Coronary artery (tissue), 2 donors: ENCODE results near the gene CNGA3.

Experiments
- DNase-seq: peaks from one replicate; pipeline ENCODE4 v3.0.0-alpha.2; 2017; ENCODE audit warnings: low spot score
- H3K27ac ChIP-seq, 2 donors: fragments of 200-600 bp; sonication (generic); one replicate each; pipeline ENCODE4 v1.5.1; 2016 to 2019
- H3K4me3 ChIP-seq: fragments of 200-600 bp; sonication (generic); 2 replicates; pipeline ENCODE4 v1.5.1; 2016; ENCODE audit warnings: mild to moderate bottlenecking, moderate library complexity
- TF ChIP-seq, protein P1 (sequence below): fragments of 200-600 bp; sonication (generic); IDR thresholded peaks from one replicate; pipeline ENCODE4 v1.5.1; 2019; ENCODE audit warnings: antibody characterized with exemption

CNGA3 gene

DNA sequence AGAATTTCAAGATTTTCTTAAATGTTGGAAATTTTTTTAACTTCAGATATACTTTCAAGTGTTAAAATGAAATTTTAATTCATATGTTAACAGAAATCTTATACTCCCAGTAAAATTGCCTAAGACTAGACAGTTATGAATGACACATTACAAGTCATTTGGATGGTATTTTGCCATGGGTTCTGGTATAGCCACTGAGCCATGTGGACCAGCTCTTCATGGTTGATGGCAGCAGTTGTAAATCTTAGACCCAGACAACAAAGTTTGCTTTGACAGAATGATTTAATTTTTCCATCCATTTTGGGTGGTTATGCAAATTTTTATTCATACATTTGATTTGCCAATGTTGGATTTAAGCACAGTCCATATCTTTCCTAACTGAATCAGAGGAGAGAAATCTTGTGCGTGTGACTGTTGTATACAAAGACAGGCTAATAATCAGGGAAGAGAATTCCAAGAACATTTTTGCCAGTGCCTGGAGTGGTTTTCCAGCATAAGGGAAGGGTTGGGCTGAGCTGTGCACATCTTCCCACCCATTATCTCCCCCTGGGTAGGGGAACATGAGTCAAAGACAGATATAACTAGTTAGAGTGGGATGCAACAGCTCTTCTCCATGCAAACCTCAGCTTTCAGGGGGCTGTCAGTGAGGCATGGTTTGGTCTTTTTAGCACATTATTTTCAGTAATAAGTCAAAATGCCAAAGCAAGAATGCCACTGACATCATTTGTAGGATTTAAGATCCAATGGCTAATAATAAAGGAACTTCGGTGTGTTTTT, 70.3 kb downstream of the CNGA3 start:
- TF ChIP-seq, protein P1, sequence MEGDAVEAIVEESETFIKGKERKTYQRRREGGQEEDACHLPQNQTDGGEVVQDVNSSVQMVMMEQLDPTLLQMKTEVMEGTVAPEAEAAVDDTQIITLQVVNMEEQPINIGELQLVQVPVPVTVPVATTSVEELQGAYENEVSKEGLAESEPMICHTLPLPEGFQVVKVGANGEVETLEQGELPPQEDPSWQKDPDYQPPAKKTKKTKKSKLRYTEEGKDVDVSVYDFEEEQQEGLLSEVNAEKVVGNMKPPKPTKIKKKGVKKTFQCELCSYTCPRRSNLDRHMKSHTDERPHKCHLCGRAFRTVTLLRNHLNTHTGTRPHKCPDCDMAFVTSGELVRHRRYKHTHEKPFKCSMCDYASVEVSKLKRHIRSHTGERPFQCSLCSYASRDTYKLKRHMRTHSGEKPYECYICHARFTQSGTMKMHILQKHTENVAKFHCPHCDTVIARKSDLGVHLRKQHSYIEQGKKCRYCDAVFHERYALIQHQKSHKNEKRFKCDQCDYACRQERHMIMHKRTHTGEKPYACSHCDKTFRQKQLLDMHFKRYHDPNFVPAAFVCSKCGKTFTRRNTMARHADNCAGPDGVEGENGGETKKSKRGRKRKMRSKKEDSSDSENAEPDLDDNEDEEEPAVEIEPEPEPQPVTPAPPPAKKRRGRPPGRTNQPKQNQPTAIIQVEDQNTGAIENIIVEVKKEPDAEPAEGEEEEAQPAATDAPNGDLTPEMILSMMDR: no peak
- no peak overlapping the region for H3K27ac ChIP-seq
- DNase-seq: no peak
- no peak overlapping the region for H3K4me3 ChIP-seq

DNA sequence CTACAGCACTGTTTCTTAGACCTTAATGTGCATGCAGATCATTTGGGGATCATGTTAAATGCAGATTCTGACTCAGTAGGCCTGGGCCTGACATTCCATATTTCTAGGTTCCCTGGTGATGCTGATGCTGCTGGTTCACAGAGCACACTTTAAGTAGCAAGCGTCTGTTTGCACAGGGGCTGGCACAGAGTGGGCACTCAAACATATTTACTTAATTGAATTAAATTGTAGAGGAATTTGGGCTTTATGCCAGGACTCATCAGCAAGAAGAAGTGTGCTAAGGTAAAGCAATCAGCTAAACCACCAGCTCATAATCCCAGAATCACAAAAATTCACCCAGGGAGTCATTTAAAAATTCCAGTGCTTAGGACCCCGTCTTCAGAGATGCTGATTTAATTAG, 73.3 kb downstream of the CNGA3 start:
- no peak for DNase-seq
- Histone ChIP-seq H3K27ac (no peak overlapping the region), H3K4me3 (no peak overlapping the region)
- TF ChIP-seq, protein P1: no peak

DNA sequence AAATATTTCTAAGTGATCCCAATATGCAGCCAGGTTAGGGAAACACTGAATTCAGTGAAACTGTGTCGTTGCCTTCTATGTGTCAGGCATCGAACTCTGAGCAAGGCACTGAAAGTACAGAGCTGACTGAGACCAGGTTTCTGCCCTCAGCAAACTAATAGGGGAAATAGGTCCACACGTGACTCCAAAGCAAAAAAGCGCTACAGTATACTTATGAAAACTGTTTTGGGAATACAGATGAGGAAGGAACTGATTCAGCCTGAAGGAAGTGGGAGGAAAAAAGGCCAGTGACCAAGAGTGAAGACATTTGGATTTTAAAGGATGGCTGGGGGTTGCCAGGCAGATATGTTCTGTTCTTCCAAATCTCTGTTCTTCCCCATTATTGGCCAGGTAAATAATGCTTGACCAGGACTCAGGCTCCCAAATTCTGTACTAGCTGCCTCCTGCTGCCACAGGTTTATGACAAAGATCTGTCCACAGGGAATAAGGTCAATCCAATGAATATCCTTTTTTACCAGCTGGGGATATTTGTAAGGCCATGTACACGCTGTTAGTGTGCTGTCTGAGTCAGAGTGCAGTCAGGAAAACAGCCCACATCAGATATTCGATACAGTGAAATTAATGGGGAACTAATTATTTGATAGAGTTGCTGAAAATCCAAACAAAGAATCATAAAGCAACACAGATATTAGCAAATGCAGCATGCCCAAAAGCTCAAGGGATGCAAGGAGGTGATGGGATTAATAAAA, 73.9 kb downstream of the CNGA3 start:
- no peak overlapping the region for H3K4me3 ChIP-seq
- TF ChIP-seq, protein P1: no peak
- H3K27ac ChIP-seq: peak overlapping the region in 1 of 2 donors; percentile 32
- no peak for DNase-seq

DNA sequence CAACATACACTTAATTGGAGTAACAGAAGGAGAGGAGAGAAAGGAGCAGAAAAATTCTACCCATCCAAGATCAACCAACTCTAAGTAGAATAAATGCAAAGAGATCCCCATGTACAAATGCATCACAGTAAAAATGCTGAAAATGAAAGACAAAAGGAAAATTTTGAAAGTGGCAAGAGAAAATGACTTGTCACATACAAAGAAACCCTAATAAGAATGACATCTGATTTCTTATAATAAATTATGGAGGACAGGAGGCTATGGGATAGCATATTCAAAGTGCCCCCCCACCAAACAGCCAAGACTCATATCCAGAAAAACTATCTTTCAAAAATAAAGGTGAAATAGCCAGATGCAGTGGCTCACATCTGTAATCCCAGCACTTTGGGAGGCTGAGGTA, 76.2 kb downstream of the CNGA3 start:
- TF ChIP-seq, protein P1: no peak
- H3K27ac ChIP-seq: no peak overlapping the region
- DNase-seq: no peak
- no peak overlapping the region for H3K4me3 ChIP-seq

DNA sequence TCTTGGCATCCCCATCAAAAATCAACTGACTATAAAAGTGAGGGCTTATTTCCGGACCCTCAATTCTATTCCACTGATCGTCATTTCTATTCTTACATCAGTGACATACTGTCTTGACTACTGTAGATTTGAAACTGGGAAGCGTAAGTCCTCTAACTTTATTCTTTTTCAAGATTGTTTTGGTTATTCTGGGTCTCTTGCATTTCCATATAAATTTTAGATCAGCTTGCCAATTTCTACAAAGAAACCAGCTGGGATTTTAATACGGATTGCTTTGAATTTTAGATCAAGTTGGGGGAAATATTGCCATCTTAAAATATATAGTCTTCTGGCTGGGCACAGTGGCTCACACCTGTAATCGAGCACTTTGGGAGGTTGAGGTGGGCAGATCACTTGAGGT, 80.5 kb downstream of the CNGA3 start:
- Histone ChIP-seq H3K27ac (no peak overlapping the region), H3K4me3 (no peak overlapping the region)
- TF ChIP-seq, protein P1: no peak
- DNase-seq: no peak

DNA sequence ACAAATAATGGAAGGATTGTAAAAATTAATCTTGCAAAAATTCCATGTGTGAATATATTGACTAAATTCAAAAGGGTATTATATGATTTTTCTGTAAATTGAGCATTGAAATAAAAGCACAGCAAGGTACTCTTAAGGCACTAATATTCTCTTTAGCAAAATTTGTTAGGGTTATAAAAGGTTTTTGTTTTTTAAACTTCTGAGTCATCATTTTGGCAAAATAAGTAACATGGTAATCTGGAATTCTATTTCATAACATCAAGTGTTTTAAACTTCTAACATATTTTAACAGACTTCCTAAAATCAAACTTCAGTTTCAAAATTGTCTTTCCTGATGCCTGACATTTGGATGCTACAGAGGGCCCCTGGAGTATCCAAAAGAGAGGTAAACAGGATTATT, 85.9 kb downstream of the CNGA3 start:
- no peak overlapping the region for H3K27ac ChIP-seq
- no peak for DNase-seq
- H3K4me3 ChIP-seq: no peak overlapping the region
- TF ChIP-seq, protein P1: no peak
